ENCODE data around the gene PTGER2.

The PTGER2 gene

GRCh38 chr14:52363041-52363704, 49.1 kb downstream of the PTGER2 start:
- Histone ChIP-seq H3K9ac (ENCODE audit: low read length) (no peak overlapping the region), H3K4me3 (ENCODE audit: insufficient read depth in 1 of 2, low read depth in 1 of 2, low read length in 2 of 2) (no peak overlapping the region), H3K4me2 (ENCODE audit: low read length, poor library complexity, severe bottlenecking) (no peak overlapping the region), H4K8ac (ENCODE audit: low read length) (no peak overlapping the region), H3K79me1 (replicated peaks; ENCODE audit: low read length, poor library complexity, severe bottlenecking) (no peaks in the 10 kb centered on the region), H2BK15ac (ENCODE audit: low read depth, poor library complexity, severe bottlenecking) (no peak overlapping the region), H2BK12ac (ENCODE audit: low read length in 2 of 2) (no peak overlapping the region), H3K9me3 (ENCODE audit: control insufficient read depth, low read length) (no peaks in the 10 kb centered on the region), H3K18ac (ENCODE audit: low read depth in 1 of 2, low read length in 2 of 2) (peak overlapping the region in 1 of 2 experiments; percentile 11), H3K36me3 (ENCODE audit: control insufficient read depth in 1 of 2, insufficient read depth in 2 of 2, low read depth in 1 of 2, low read length in 2 of 2) (no peaks in the 10 kb centered on the region), H2AK5ac (ENCODE audit: low read length, severe bottlenecking) (no peak overlapping the region), H2BK5ac (ENCODE audit: low read depth, low read length, poor library complexity, severe bottlenecking) (no peak overlapping the region), H3K4ac (ENCODE audit: low read depth in 1 of 2, low read length in 2 of 2) (no peak overlapping the region), H4K91ac (ENCODE audit: low read length) (no peak overlapping the region), H3K23ac (ENCODE audit: low read length in 2 of 2) (no peak overlapping the region), H3K27ac (ENCODE audit: low read length, poor library complexity, severe bottlenecking) (no peak overlapping the region), H3K14ac (ENCODE audit: low read length in 2 of 2) (no peak overlapping the region), H2BK120ac (ENCODE audit: low read depth, low read length) (no peak overlapping the region), H2AFZ (ENCODE audit: low read depth, low read length) (no peak overlapping the region), H3K4me1 (ENCODE audit: control insufficient read depth, insufficient read depth, low read depth, low read length) (no peaks in the 10 kb centered on the region), H3K27me3 (ENCODE audit: control insufficient read depth in 1 of 2, insufficient read depth in 1 of 2, low read length in 2 of 2) (no peaks in the 10 kb centered on the region)
- WGBS, result no CpG with 5 or more reads among the region's 2 CpGs
- no peak for DNase-seq

- no peak overlapping the region for H2BK120ac ChIP-seq (ENCODE audit: low read depth, low read length)
- no peaks in the 10 kb centered on the region for H3K4me1 ChIP-seq (ENCODE audit: control insufficient read depth, insufficient read depth, low read depth, low read length)
- no peaks in the 10 kb centered on the region for H3K27me3 ChIP-seq (ENCODE audit: control insufficient read depth in 1 of 2, insufficient read depth in 1 of 2, low read length in 2 of 2)
- H3K4me3 ChIP-seq (ENCODE audit: insufficient read depth in 1 of 2, low read depth in 1 of 2, low read length in 2 of 2), result no peak overlapping the region
- no peaks in the 10 kb centered on the region for H3K79me1 ChIP-seq (replicated peaks; ENCODE audit: low read length, poor library complexity, severe bottlenecking)
- H3K14ac ChIP-seq (ENCODE audit: low read length in 2 of 2), result no peak overlapping the region
- H3K9ac ChIP-seq (ENCODE audit: low read length), result peak overlapping the region; percentile 37
- H3K4me2 ChIP-seq (ENCODE audit: low read length, poor library complexity, severe bottlenecking), result no peak overlapping the region
- no peak overlapping the region for H4K91ac ChIP-seq (ENCODE audit: low read length)
- H2AK5ac ChIP-seq (ENCODE audit: low read length, severe bottlenecking), result no peak overlapping the region
- 89% methylated on average over 1 of the region's 1 CpG for WGBS
- H3K4ac ChIP-seq (ENCODE audit: low read depth in 1 of 2, low read length in 2 of 2), result no peak overlapping the region
- H2AFZ ChIP-seq (ENCODE audit: low read depth, low read length), result no peak overlapping the region
- DNase-seq, result peak; percentile 59
- H2BK5ac ChIP-seq (ENCODE audit: low read depth, low read length, poor library complexity, severe bottlenecking), result no peak overlapping the region
- H2BK12ac ChIP-seq (ENCODE audit: low read length in 2 of 2), result no peak overlapping the region
- H4K8ac ChIP-seq (ENCODE audit: low read length), result no peak overlapping the region
- H3K23ac ChIP-seq (ENCODE audit: low read length in 2 of 2), result no peak overlapping the region
- H3K27ac ChIP-seq (ENCODE audit: low read length, poor library complexity, severe bottlenecking), result no peak overlapping the region
- no peak overlapping the region for H3K18ac ChIP-seq (ENCODE audit: low read depth in 1 of 2, low read length in 2 of 2)
- no peaks in the 10 kb centered on the region for H3K9me3 ChIP-seq (ENCODE audit: control insufficient read depth, low read length)
- no peaks in the 10 kb centered on the region for H3K36me3 ChIP-seq (ENCODE audit: control insufficient read depth in 1 of 2, insufficient read depth in 2 of 2, low read depth in 1 of 2, low read length in 2 of 2)
- H2BK15ac ChIP-seq (ENCODE audit: low read depth, poor library complexity, severe bottlenecking), result no peak overlapping the region
Measured at GRCh38 chr14:52363961-52364360, 49.8 kb downstream of the PTGER2 start.

- H3K27me3 ChIP-seq (ENCODE audit: control insufficient read depth in 1 of 2, insufficient read depth in 1 of 2, low read length in 2 of 2), result no peaks in the 10 kb centered on the region
- H4K91ac ChIP-seq (ENCODE audit: low read length), result no peak overlapping the region
- WGBS, result 100% methylated on average over 1 of the region's 1 CpG
- no peak overlapping the region for H3K23ac ChIP-seq (ENCODE audit: low read length in 2 of 2)
- no peak overlapping the region for H3K4me3 ChIP-seq (ENCODE audit: insufficient read depth in 1 of 2, low read depth in 1 of 2, low read length in 2 of 2)
- H2BK15ac ChIP-seq (ENCODE audit: low read depth, poor library complexity, severe bottlenecking), result no peak overlapping the region
- no peaks in the 10 kb centered on the region for H3K9me3 ChIP-seq (ENCODE audit: control insufficient read depth, low read length)
- no peak overlapping the region for H4K8ac ChIP-seq (ENCODE audit: low read length)
- H3K18ac ChIP-seq (ENCODE audit: low read depth in 1 of 2, low read length in 2 of 2), result no peak overlapping the region
- H3K36me3 ChIP-seq (ENCODE audit: control insufficient read depth in 1 of 2, insufficient read depth in 2 of 2, low read depth in 1 of 2, low read length in 2 of 2), result no peaks in the 10 kb centered on the region
- H2AK5ac ChIP-seq (ENCODE audit: low read length, severe bottlenecking), result no peak overlapping the region
- no peak overlapping the region for H2AFZ ChIP-seq (ENCODE audit: low read depth, low read length)
- H2BK120ac ChIP-seq (ENCODE audit: low read depth, low read length), result no peak overlapping the region
- H3K4me1 ChIP-seq (ENCODE audit: control insufficient read depth, insufficient read depth, low read depth, low read length), result peaks cover 2% of the 10 kb centered on the region
- no peak overlapping the region for H3K27ac ChIP-seq (ENCODE audit: low read length, poor library complexity, severe bottlenecking)
- DNase-seq, result no peak
- H2BK12ac ChIP-seq (ENCODE audit: low read length in 2 of 2), result no peak overlapping the region
- H3K9ac ChIP-seq (ENCODE audit: low read length), result no peak overlapping the region
- H2BK5ac ChIP-seq (ENCODE audit: low read depth, low read length, poor library complexity, severe bottlenecking), result no peak overlapping the region
- H3K79me1 ChIP-seq (replicated peaks; ENCODE audit: low read length, poor library complexity, severe bottlenecking), result no peaks in the 10 kb centered on the region
- no peak overlapping the region for H3K14ac ChIP-seq (ENCODE audit: low read length in 2 of 2)
- no peak overlapping the region for H3K4ac ChIP-seq (ENCODE audit: low read depth in 1 of 2, low read length in 2 of 2)
- no peak overlapping the region for H3K4me2 ChIP-seq (ENCODE audit: low read length, poor library complexity, severe bottlenecking)
Measured at GRCh38 chr14:52365071-52365470, 51.0 kb downstream of the PTGER2 start.

- Histone ChIP-seq H2BK15ac (ENCODE audit: low read depth, poor library complexity, severe bottlenecking) (no peak overlapping the region), H4K8ac (ENCODE audit: low read length) (no peak overlapping the region), H3K9me3 (ENCODE audit: control insufficient read depth, low read length) (no peaks in the 10 kb centered on the region), H2AFZ (ENCODE audit: low read depth, low read length) (no peak overlapping the region), H4K91ac (ENCODE audit: low read length) (no peak overlapping the region), H2BK5ac (ENCODE audit: low read depth, low read length, poor library complexity, severe bottlenecking) (no peak overlapping the region), H3K18ac (ENCODE audit: low read depth in 1 of 2, low read length in 2 of 2) (no peak overlapping the region), H3K4me1 (ENCODE audit: control insufficient read depth, insufficient read depth, low read depth, low read length) (peaks cover 2% of the 10 kb centered on the region), H3K23ac (ENCODE audit: low read length in 2 of 2) (no peak overlapping the region), H3K4ac (ENCODE audit: low read depth in 1 of 2, low read length in 2 of 2) (no peak overlapping the region), H2BK120ac (ENCODE audit: low read depth, low read length) (no peak overlapping the region), H3K27ac (ENCODE audit: low read length, poor library complexity, severe bottlenecking) (no peak overlapping the region), H3K4me3 (ENCODE audit: insufficient read depth in 1 of 2, low read depth in 1 of 2, low read length in 2 of 2) (no peak overlapping the region), H3K79me1 (replicated peaks; ENCODE audit: low read length, poor library complexity, severe bottlenecking) (no peaks in the 10 kb centered on the region), H3K36me3 (ENCODE audit: control insufficient read depth in 1 of 2, insufficient read depth in 2 of 2, low read depth in 1 of 2, low read length in 2 of 2) (no peaks in the 10 kb centered on the region), H3K27me3 (ENCODE audit: control insufficient read depth in 1 of 2, insufficient read depth in 1 of 2, low read length in 2 of 2) (no peaks in the 10 kb centered on the region), H3K4me2 (ENCODE audit: low read length, poor library complexity, severe bottlenecking) (no peak overlapping the region), H3K14ac (ENCODE audit: low read length in 2 of 2) (no peak overlapping the region), H3K9ac (ENCODE audit: low read length) (no peak overlapping the region), H2AK5ac (ENCODE audit: low read length, severe bottlenecking) (no peak overlapping the region), H2BK12ac (ENCODE audit: low read length in 2 of 2) (peak overlapping the region in 1 of 2 experiments; percentile 51)
- 60% methylated on average over 1 of the region's 3 CpGs for WGBS
- DNase-seq, result peak; percentile 40
Measured at GRCh38 chr14:52366796-52367315, 52.7 kb downstream of the PTGER2 start.

Measured in mesenchymal stem cell (in vitro differentiated cells and primary cell).